Stimulated activated CD8-positive, alpha-beta memory T cell treated with anti-CD3 and anti-CD28 coated beads, Interleukin-15, amount 100 ng/mL, for 1 hour (primary cell): ENCODE data around the gene NFX1.
A peak's percentile ranks its signal among the peaks of the same experiment; 100 is the strongest.

Experiments used
- DNase-seq: peaks from one replicate; pipeline ENCODE4 v3.0.0-alpha.2; 2020; ENCODE audit warnings: low read depth

Gene NFX1

GRCh38 chr9:33290247-33291030, at the start of gene NFX1:
Gene NFX1 (plus strand): TSS chr9:33290516. CDS start chr9:33290573, 57 bp downstream.
- peak; percentile 98 for DNase-seq

DNA sequence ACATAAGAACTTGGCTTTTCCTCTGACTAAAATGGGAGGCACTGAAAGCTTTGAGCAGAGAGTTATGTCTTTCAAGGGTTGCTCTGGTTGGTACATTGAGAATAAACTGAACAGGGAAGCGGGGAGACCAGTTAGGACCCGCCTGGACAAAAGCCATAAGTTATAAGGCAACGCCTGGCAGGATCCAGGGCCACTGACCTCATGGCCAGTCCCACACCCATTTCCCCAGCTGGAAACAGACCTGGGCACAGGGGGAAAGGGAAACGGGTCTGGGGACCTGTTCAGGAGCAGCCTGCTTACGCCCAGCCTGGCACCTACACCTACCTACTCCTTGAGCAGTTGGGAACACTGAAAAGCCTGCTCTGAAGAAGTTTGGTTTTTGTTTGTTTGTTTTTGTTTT, 49.0 kb upstream of the NFX1 start:
- DNase-seq, result no peak

GRCh38 chr9:33242609-33243134, 47.6 kb upstream of the NFX1 start:
- DNase-seq, result no peak

DNA sequence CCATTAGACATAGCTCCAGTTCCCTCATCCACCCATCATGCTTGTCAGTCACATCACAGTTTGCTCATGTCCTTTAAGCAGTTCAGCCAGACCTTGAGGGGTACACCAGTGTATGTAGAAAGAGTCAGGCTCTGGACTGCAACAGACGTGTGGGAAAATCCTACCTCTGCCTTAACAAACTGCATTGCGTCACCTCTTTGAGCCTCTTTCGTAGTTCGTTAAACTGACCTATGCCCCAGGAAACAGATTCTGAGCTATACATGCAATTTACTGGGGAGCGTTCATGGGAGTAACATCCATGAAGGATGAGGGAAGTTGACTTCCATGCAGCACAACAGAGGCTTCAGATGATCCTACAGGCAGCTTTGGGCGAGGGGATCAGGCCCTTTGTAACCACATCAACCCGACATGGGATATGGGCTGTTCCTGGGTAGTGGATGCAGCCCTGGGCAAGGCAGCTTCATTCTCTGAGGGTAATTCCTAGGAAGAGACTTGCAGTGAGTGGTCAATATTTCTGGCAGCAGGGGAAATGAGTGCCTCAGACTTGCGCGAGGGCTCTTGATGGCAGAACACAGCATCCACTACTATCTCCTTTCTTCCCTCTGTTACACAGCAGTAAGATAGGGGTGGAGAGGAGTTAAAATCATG, 46.1 kb upstream of the NFX1 start:
- DNase-seq, result no peak

- no peak for DNase-seq
These were observed 45.0 kb upstream of the NFX1 start for GRCh38 chr9:33245341-33245740.

GRCh38 chr9:33246269-33246860, 44.0 kb upstream of the NFX1 start:
- no peak for DNase-seq

GRCh38 chr9:33248606-33249005, 41.7 kb upstream of the NFX1 start:
- DNase-seq, result no peak

- no peak for DNase-seq
These were observed 41.1 kb upstream of the NFX1 start for GRCh38 chr9:33249087-33249658.

DNA sequence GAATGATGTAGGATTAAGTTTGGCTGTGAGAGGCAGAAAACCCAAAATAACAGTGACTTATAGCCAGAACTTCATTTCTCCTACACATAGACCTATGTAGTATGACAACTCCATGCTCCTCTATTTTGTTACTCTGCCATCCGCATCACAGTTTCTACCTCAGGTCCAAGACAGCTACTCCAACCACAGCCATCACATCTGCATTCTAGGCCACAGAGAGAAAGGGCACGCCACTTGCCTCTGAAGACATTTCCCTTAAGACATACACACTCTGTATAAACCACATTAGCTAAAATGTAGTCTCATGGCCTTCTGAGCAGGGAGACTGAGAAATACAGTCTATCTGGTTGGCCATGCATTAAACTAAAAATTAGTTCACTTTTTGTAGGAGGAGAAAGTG, 40.3 kb upstream of the NFX1 start:
- DNase-seq, result no peak

DNA sequence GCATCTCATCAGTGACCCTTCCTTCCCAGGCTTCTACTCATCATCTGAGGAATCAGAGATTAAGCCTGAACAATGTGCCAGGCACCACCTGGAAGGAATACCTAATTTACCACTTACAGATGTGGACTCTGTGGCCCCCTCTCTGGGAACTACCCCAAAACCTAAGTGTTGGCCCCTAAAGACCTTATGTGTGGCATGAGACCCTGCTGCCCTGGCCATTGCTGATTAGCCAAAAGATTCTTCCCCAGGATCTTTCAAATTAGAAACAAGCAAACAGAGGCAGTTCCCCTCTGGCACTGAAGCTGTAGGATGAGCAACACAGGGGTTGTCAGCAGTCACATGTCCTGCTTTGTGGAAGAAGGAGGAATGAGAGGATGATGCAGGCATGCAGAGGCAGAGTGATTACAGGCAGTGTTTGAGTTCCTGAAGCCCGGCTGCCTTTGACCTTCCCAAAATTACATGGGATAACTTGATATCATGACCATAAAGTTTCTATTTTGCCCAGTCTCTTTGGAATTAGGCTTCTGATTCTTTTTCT, 39.8 kb upstream of the NFX1 start:
- no peak for DNase-seq

GRCh38 chr9:33254211-33254610, 36.1 kb upstream of the NFX1 start:
- DNase-seq, result no peak

GRCh38 chr9:33255014-33255413, 35.3 kb upstream of the NFX1 start:
- no peak for DNase-seq

DNA sequence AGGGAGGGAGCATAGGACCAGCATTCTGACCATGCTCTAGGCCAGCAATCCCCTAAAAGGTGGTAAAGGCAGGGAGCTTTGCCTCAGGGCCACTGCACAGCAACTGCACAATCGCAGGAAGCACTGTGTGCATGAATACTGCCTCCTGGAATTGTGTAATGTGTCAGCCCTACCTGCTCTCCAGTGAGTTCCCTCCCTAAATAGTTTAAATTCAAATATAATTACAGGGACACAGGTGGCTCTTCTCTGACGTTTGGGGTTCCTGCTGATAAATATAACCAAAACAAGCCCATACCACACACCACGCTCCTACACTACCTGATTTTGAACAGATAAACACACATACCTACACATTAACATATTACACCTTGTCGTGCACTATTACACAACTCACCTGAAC, 34.8 kb upstream of the NFX1 start:
- DNase-seq, result no peak

GRCh38 chr9:33256236-33256635, 34.1 kb upstream of the NFX1 start:
- no peak for DNase-seq

- no peak for DNase-seq
These were observed 33.0 kb upstream of the NFX1 start for GRCh38 chr9:33257276-33257675.

DNA sequence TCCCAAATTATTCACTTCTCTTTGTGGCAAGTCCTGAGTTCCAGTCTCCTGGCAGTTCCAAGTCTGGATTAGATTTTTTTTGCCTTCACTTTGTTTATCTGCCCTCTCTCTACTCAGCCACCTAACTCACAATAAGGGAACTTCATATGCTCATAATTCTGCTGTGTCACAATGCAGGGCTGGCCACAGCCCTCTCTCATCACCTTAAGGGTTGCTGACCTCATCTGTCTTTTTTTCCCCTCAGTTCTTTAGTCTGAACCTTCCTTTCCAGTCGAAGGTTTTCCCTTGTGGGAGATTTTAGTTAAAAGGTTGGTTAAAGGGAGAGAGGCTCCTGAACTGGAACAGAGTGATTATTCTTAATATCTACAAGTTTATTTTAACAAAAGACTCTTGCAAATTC, 29.9 kb upstream of the NFX1 start:
- DNase-seq, result no peak

DNA sequence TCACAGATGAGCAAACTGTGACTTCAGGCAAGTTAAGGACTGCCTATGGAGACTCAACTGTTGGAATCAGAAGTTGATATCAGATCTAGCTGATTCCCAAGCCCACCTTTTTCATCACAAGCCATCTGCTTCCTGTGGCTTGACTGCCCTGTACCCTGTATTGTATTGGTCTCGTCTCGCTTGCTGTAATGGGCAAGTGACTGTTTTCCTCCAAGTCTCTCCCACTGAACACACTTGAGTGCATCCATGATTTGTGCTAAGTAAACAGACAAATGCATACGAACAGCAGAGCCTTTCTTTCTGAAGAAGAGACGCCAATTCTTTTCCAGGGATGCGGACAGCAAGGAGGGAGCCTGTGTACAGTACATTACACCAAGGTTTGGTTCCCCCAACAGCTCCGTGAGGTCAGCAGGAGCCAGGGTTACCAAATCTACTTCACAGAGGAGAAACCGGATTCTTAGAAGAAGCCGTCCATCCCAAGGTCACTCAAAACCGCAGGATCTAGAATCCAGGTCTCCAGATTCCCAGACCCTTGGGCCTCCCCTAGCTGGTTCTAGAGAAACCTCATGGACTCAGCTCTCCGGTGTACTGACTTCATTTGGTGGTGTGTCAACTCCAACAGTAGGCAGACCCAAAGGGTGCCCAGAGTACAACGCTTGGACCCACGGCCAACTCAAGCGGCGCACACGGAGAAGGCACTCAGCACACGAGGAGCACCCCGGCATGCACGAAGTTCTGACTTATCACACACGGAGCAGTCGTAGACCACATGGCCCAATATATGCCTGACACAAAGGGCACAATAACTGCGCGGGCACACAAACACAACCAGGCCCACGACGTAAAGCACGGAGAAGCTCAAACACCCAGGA, 26.9 kb upstream of the NFX1 start:
- no peak for DNase-seq

DNA sequence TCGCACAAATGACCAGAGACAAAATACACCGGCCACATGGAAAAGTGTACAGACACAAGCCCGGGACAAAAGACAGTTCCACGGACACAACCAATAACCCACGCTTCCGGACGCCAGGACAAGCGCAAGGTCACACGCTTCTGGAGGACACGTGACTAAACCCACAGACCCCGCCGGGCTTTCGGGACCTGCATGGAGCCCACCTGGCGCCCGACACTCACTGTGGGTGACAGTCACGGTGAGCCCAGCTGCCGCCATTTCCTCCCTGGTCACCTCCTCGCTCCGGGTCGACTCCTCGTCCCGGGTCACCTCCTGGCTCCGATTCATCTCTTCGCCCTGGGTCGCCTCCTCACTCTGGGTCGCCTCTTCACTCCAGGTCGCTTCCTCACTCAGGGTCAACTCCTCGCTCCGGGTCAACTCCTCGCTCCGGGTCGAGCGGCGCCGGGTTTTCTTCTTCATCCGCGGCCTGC, 26.3 kb upstream of the NFX1 start:
- DNase-seq, result no peak

DNA sequence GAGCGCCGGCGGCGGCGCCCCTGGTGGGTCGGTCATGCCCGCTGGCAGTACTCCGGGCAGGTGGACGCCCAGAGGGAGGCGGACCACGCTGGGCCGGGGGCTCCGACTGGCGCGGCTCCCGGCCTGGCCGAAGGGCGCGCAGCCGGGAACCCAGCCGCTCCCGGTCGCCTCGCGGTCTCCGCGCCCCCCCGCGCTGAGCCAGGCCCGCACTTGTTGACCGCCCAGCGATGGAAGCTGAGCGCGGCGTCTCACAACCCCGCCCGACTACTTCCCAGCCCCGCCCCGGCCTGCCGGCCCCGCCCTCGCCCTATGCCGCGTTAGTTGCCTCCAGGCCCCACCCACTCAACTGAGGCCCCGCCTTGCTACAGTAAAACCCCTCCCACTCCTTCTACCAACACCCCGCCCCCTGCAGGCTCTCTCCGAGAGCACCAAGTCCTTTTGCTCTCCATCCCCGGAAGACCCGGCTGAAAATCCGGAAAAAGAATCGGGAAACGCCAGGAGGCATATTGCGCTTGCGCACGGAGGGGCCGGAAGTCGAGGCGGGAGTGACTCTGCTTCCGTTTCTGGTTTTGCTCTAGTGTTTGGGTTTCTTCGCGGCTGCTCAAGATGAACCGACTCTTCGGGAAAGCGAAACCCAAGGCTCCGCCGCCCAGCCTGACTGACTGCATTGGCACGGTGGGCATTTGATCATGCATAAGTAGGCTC, 25.7 kb upstream of the NFX1 start, which contains the start of the genes BAG1 and CHMP5:
Gene BAG1 (minus strand): TSS at position 236 of the 705 bp plus-strand sequence.
Gene CHMP5 (plus strand): TSS at position 577 of the 705 bp plus-strand sequence. CDS start 30 bp downstream, at position 607.
- peak; percentile 100 for DNase-seq

GRCh38 chr9:33265211-33265865, 25.0 kb upstream of the NFX1 start:
- DNase-seq, result no peak
